ENCODE results near the gene DBF4B. TPM values are rescaled to one million over a fixed set of nuclear protein-coding genes. Genes with fewer than 3 reads are reported as not detected.

Gene DBF4B
- total RNA-seq, 1 experiment from 2014 or later: 32.9 TPM

GRCh38 chr17:44786551-44787081, 78.2 kb downstream of the DBF4B start (continued):
- TF ChIP-seq MAX (CRISPR knock-in tag; IDR thresholded peaks at IDR 0.05) (no peak), FOXK1 (CRISPR knock-in tag; IDR thresholded peaks at IDR 0.05) (no peak), ZNF121 (CRISPR knock-in tag; IDR thresholded peaks at IDR 0.05) (no peak), ESRRA (CRISPR knock-in tag; IDR thresholded peaks at IDR 0.05; ENCODE audit: borderline replicate concordance) (no peak), NR3C1 (CRISPR knock-in tag; conservative IDR thresholded peaks at IDR 0.05; ENCODE audit: low read depth) (no peak)

- ChIA-PET CTCF (interaction anchor here (1.6 kb wide), 1 partner anchor 8 kb away, joined by 6 read pairs; no protein-coding TSS in a partner anchor), POLR2A (interaction anchor here (1.4 kb wide), 1 partner anchor 11 kb away, joined by 3 read pairs; no protein-coding TSS in a partner anchor)
- H3K27ac Mint-ChIP-seq: no peak overlapping the region
- DNase-seq (ENCODE audit: low spot score) (no peak), ATAC-seq (peak; percentile 32)
- no peaks in the 10 kb centered on the region for H3K36me3 Mint-ChIP-seq
- H3K4me1 Mint-ChIP-seq: peaks cover 5% of the 10 kb centered on the region
- no peaks in the 10 kb centered on the region for H3K27me3 Mint-ChIP-seq (ENCODE audit: low read depth)
- no peak for TF ChIP-seq NR3C1 (CRISPR knock-in tag; conservative IDR thresholded peaks at IDR 0.05; ENCODE audit: low read depth)
- TF ChIP-seq, protein P1, sequence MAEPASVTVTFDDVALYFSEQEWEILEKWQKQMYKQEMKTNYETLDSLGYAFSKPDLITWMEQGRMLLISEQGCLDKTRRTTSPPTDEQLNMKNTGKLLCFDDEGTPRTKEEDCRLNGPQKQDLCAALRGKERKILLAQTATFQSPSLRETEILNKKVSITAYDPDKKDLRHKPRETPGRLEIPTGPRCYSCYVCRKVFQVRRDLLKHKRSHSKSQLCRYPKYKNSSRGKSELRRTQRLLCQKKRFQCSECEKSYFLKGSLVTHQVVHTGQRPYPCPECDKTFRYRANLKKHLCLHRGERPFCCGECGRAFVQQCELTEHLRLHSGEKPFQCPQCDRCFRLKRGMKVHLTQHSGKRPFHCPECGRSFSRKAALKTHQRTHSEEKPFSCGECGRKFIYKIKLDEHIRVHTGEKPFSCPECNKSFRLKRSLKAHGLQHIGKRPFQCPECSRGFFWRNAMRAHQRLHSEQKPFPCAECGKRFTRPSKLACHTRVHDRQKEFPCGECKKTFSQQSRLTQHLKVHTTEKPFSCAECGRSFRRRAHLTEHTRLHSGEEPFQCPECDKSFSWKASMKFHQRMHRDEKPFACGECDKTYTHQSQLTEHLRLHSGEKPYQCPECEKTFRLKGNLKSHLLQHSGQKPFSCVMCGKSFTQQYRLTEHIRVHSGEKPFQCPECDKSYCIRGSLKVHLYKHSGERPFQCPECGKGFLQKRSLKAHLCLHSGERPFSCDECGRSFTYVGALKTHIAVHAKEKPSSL (CRISPR knock-in tag; conservative IDR thresholded peaks at IDR 0.05): no peak
- TF ChIP-seq ZNF219 (CRISPR knock-in tag; IDR thresholded peaks at IDR 0.05; ENCODE audit: borderline replicate concordance): no peak
- TF ChIP-seq, protein P2, sequence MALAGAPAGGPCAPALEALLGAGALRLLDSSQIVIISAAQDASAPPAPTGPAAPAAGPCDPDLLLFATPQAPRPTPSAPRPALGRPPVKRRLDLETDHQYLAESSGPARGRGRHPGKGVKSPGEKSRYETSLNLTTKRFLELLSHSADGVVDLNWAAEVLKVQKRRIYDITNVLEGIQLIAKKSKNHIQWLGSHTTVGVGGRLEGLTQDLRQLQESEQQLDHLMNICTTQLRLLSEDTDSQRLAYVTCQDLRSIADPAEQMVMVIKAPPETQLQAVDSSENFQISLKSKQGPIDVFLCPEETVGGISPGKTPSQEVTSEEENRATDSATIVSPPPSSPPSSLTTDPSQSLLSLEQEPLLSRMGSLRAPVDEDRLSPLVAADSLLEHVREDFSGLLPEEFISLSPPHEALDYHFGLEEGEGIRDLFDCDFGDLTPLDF (CRISPR knock-in tag; IDR thresholded peaks at IDR 0.05): no peak
- no peak for TF ChIP-seq KAT7 (CRISPR knock-in tag; IDR thresholded peaks at IDR 0.05; ENCODE audit: borderline replicate concordance)
- TF ChIP-seq ESRRA (CRISPR knock-in tag; IDR thresholded peaks at IDR 0.05; ENCODE audit: borderline replicate concordance): no peak
- H3K9me3 Mint-ChIP-seq: no peaks in the 10 kb centered on the region
- H3K4me3 Mint-ChIP-seq: no peak overlapping the region
Measured at GRCh38 chr17:44787271-44787940, 78.9 kb downstream of the DBF4B start.

DNA sequence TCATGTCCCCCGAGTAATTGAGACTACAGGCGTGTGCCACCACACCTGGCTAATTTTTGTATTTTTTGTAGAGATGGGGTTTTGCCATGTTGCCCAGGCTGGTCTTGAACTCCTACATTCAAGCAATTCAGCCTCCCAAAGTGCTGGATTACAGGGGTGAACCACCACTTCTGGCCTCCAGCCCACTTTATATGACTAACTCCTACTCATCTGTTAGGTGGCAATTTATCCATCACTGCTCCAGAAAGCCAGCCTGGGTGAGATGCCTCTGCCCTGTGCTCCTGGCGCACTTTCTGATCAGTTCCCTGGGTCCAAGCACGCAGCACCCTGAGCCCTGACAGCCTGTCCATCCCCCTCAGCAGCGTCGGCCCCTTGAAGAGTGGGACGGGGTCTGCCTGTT, 79.7 kb downstream of the DBF4B start:
- no peaks in the 10 kb centered on the region for H3K9me3 Mint-ChIP-seq
- H3K27me3 Mint-ChIP-seq (ENCODE audit: low read depth): no peaks in the 10 kb centered on the region
- ATAC-seq: no peak
- POLR2A ChIA-PET: interaction anchor here (1.4 kb wide), 1 partner anchor 10 kb away, joined by 3 read pairs; no protein-coding TSS in a partner anchor
- no peaks in the 10 kb centered on the region for H3K36me3 Mint-ChIP-seq
- DNase-seq (ENCODE audit: low spot score): no peak
- no peak overlapping the region for H3K27ac Mint-ChIP-seq
- CTCF ChIA-PET: interaction anchor here (1.6 kb wide), 1 partner anchor 9 kb away, joined by 6 read pairs; no protein-coding TSS in a partner anchor
- H3K4me1 Mint-ChIP-seq: no peaks in the 10 kb centered on the region
- no peak overlapping the region for H3K4me3 Mint-ChIP-seq
- TF ChIP-seq, protein P3, sequence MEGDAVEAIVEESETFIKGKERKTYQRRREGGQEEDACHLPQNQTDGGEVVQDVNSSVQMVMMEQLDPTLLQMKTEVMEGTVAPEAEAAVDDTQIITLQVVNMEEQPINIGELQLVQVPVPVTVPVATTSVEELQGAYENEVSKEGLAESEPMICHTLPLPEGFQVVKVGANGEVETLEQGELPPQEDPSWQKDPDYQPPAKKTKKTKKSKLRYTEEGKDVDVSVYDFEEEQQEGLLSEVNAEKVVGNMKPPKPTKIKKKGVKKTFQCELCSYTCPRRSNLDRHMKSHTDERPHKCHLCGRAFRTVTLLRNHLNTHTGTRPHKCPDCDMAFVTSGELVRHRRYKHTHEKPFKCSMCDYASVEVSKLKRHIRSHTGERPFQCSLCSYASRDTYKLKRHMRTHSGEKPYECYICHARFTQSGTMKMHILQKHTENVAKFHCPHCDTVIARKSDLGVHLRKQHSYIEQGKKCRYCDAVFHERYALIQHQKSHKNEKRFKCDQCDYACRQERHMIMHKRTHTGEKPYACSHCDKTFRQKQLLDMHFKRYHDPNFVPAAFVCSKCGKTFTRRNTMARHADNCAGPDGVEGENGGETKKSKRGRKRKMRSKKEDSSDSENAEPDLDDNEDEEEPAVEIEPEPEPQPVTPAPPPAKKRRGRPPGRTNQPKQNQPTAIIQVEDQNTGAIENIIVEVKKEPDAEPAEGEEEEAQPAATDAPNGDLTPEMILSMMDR (IDR thresholded peaks at IDR 0.05): no peak
- TF ChIP-seq FOXJ3 (CRISPR knock-in tag; IDR thresholded peaks at IDR 0.05; ENCODE audit: borderline replicate concordance) (no peak), MYBL2 (CRISPR knock-in tag; IDR thresholded peaks at IDR 0.05) (no peak), ZNF512 (CRISPR knock-in tag; IDR thresholded peaks at IDR 0.05; ENCODE audit: borderline replicate concordance) (no peak), JUN (CRISPR knock-in tag; IDR thresholded peaks at IDR 0.05) (no peak), ARID4B (CRISPR knock-in tag; IDR thresholded peaks at IDR 0.05; ENCODE audit: borderline replicate concordance) (no peak), GABPB1 (CRISPR knock-in tag; IDR thresholded peaks at IDR 0.05) (no peak), SP1 (CRISPR knock-in tag; conservative IDR thresholded peaks at IDR 0.05) (no peak), ZBTB21 (CRISPR knock-in tag; IDR thresholded peaks at IDR 0.05; ENCODE audit: borderline replicate concordance) (no peak)
